CD4-positive, alpha-beta T cell treated with Interleukin-1 beta for 1 hour (primary cell): ENCODE measurements around the gene JPH4.
A peak's percentile ranks its signal among the peaks of the same experiment; 100 is the strongest.
"Not testable (repeated sequence)": the region's sequence is repeated elsewhere in the genome, so short reads cannot be mapped to it uniquely, and the experiment has no call there.

Experiments used
- DNase-seq, 2 donors: peaks; one replicate each; pipeline ENCODE4 v3.0.0-alpha.2; 2020 to 2022

The JPH4 gene

DNA sequence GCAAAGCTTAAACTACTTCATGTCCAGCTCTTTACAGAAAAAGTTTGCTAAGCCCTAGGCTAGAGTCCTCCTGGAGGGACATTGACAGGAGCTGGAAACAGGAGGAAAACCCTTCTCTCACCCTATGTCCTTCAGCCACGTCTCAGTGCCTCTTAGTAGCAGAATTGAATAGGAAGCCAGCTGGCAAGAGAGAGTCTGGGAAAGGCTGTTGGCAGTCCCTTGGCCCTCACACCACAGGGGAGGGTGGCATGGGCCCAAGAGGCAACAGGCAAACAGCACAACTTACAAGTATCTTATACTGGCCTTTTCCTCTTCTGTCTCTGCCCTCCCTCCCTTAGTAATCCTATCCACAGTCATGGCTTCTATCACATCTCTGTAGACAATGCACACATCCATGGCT lies 29.9 kb upstream of the JPH4 start:
- no peak for DNase-seq

DNA sequence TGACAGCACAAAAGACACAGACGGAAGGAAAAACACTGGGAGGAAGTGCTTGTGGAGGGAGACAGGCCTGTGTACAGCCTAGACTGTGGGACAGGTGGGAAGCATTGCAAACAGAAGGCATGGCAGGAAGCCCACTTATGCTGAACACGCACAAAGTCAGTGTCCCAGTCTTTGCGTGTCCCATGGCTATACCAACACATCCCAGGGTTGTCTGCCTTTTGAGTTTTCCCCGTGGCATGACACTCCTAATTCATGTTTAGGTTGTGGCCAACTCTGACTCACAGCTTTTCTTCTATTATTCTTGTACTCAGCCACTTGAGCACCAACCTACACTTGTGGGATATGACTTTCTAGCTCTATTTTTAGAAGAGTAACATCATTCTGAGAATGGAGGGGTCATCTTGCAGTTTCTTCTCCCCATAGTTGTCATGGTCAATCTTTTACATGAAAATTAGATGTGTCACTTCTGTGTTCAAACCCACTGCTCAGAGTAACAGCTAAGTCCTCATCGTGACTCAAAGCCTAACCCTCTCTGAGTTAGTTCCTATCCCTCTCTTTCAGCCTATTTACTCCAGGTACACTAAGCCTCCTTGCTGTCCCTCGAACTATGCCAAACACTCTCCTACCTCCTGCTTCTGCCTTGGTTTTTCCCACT lies 27.5 kb upstream of the JPH4 start:
- DNase-seq, result no peak

DNA sequence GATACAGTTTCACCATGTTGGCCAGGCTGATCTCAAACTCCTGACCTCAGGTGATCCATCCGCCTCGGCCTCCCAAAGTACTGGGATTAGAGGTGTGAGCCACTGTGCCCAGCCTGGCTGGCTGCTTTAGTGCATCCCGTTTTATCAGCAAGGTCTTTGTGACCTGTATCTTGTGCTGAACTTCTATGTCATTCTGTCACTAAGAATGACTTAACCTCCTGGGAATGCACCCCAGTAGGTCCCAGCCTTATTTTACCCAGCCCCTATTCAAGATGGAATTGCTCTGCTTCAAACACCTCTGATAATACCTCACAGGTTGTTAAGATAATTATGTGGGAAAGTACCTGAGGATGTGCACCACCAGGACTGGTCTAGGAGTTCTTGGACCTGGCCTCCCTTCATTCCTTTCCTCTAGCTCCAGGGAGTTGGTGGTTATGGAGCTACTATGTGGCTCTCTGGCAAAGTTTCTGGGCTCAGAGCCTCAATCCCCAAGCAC lies 26.1 kb upstream of the JPH4 start:
- no peak for DNase-seq

DNA sequence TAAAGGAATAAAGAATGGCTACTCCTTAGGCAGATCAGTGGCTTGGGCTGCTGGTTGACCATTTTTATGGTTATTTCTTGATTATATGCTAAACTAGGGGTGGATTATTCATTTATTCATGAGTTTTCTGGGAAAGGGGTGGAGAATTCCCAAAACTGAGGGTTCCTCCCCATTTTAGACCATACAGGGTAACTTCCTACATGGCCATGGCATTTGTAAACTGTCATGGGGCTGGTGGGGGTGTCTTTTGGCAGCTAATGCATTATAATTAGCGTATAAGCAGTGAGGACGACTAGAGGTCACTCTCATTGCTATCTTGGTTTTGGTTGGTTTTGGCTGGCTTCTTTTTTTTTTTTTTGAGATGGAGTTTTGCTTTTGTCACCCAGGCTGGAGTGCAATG lies 25.6 kb upstream of the JPH4 start:
- DNase-seq, result no peak

DNA sequence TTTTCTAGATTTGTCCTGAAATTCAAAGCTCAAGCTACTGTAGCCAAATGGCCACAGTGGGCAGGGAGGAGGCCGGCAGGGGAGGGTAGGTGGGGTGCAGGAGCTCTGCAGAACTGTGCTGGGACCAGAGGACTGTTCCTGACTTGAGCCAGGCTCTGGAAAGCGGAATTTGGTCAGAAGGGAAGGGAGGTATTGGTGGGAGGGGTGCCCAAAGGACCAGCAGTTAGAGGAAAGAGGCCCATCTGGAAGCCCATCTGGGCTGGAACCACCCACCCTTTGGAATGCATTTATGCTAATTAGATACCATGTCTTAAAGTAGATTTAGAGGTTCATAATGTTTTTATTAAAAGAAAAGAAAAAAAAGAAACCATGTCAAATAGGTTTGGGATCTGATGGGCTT lies 24.5 kb upstream of the JPH4 start:
- DNase-seq, result no peak

DNA sequence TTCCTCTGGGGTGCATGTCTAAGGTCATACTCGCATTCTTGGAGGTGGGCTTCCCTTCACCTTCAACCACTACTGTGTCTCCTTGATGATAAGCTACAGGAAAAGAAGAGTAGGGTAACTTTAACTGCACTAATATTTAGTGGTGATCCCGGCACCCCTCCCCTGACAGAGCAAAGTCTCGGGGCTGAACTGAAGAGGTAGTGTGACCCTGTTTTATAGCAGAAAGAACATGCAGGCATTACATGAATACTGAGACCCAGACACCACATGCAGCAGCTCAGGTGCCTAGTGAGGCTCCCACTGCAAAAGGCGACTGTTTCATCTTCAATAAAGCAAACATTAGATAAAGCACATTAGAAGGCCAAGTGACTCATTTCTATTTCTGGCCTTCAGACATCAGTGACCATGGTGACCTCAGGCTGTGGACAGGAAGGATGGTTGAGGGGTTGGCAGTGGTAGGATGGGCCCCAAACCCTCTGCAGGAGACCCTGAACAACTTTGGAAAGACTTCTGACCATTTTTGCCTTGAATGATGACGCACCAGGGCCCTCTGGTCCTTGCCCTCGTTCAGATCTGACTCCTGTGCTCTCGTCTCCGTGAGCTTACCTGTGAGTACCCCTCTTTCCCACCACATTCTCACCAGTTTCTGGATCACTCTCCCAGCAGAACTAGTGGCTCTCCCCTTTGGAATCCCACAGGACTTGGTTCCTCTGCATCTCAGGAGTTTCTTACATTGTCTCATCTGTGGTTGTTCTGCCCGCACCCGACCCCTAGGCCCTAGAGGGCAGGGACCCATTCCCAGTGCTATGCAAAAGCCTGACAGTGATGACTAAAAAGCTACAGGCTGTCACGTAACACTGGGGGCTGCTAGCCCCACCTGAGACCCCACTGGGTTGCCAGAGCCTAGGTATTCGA lies 23.8 kb upstream of the JPH4 start:
- DNase-seq, result no peak

DNA sequence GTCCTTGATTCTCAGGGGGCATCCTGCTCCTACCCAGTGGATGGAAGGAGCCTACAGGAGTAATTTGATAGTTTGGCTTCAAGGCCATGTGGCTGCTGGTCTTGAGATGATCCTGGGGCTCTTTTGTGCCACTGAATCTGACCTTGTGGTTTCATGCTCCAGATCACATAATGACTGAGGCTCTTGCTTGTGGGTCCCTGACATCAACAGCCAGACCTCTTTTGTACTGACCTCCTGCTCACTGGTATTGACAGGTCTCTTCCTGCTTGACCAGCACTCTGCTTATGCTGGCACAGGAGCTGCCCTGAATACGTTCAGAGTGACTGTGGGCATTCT lies 23.2 kb upstream of the JPH4 start:
- DNase-seq, result no peak

DNA sequence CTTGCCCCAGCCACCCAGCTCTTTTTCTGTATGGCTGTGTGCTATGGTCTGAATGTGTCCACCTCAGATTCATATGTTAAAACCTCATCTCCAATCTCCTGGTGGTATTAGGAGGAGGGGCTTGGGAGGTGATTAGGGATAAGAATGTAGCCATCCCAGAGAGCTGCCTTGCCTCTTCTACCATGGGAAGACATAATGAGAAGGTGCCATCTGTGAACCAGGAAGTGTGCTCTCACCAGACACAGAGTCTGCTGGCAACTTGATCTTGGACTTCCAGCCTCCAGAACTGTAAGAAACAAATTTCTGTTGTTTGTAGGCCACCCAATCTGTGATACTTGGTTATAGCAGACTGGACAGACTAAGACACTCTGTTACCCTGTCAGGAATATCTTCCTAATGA lies 22.8 kb upstream of the JPH4 start:
- DNase-seq, result no peak

DNA sequence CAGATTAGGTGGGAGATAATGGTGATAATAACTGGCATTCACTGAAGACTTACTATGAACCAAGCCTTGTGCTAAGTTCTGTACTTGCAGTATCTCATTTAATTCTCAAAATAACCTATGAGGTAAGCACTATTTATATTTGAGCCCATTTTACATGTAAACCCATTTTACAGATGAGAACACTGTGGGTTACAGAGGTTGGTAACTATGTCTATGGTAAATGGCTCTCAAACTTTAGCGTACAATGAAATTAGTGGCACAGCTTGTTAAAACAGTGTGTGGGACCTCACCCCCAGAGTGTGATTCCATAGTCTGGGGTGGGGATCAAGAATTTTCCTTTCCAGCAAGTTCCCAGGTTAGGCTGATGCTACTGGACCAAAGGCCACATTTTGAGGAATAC lies 22.2 kb upstream of the JPH4 start:
- no peak for DNase-seq

DNA sequence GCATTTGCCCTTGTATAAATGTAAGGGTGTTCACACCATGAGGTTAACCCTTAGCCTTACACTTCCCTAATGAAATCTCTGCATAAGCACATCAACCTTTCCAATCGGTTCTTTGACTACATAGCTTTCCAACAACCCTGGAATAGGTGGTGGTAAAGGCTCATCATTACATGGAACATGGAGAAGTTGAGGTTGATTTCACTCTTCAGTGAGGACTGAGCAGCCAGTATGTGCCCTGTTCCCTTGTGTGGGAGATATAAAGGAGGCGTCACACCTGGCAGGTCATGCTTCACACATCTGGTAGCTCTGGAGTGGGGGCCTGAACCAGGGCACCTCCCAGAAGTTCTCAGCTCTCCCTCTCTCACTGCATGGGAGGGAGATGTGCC lies 21.7 kb upstream of the JPH4 start:
- no peak for DNase-seq

DNA sequence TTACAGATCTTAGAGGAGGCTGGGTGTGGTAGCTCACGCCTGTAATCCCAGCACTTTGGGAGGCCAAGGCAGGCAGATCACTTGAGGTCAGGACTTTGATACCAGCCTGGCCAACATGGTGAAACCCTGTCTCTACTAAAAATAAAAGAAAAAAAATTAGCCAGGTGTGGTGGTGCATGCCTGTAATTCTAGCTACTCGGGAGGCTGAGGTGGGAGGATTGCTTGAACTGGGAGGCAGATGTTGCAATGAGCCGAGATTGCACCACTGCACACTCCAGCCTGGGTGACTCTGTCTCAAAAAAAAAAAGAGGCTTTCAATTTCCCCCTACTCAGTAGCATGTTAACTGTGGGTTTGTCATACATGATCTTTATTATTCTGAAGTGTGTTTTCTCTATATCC lies 15.6 kb upstream of the JPH4 start:
- DNase-seq, result not testable (repeated sequence)

DNA sequence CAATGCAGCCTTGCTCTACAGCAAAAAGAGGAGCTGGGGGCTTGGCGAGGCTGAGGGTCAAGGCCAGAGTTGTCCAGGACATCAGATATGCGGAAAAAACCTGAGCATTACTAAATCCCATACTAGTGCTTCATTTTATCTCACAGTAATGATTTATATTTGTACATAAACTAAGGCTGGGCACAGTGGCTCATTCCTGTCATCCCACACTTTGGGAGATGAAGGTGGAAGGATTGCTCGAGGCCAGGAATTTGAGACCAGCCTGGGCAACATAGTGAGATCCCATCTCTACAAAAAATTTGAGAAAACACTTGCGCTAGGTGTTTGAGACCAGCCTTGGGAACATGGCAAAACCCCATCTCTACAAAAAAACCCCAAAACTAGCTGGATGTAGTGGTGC lies 11.6 kb upstream of the JPH4 start:
- no peak for DNase-seq

DNA sequence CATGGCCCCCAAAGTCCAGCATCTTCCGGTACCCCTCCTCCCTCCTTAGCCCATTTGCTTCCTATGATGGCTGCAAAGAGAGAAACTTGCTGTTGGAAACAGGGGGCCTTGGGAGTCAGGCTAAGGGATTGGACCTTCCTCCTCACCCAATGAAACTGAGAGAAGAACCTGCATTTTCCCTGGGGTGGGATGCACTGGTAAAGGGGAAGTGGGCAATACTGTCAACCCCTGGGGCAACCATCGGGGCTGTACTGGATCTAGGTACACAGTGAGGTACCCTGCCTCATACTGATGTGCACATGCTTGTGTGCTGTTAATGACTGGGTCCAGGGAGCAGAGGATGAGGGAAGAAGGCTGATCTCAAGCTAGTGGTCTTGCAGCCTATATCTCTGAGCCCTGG lies 11.0 kb upstream of the JPH4 start:
- no peak for DNase-seq

DNA sequence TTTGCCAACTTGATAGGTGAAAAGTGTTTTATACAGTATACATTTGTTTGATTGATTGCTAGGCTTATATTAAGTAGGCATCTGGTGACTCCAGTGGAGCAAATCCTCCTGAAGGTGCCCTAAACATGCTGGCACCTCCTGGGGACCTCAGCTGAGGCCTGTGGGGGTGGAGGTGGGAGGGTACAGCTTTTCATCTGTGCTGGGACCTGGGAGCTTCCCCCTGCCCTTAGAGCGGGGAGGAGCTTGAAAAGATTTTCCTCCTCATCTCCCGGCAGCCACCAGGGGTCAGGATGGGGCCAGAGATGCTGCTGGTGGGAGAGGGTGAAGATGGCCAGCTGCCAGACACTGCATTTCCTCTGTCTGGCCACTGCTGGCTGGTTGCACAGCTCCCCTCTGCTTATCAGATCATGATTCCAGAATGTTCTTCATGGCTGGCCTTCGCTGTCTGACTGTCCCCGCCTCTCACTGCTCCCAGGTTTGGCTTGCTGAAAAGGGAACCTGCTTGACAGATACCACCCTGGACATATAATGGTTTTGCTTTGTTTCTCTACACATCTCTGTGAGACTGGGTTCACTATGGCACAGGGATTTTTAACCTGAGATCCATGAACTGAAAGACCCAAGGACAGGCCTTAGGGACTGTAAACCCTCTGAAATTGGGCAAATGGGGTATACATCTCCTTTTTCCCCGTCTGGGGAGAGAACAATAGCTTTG lies 10.5 kb upstream of the JPH4 start:
- peak; percentile 82 to 85 for DNase-seq

DNA sequence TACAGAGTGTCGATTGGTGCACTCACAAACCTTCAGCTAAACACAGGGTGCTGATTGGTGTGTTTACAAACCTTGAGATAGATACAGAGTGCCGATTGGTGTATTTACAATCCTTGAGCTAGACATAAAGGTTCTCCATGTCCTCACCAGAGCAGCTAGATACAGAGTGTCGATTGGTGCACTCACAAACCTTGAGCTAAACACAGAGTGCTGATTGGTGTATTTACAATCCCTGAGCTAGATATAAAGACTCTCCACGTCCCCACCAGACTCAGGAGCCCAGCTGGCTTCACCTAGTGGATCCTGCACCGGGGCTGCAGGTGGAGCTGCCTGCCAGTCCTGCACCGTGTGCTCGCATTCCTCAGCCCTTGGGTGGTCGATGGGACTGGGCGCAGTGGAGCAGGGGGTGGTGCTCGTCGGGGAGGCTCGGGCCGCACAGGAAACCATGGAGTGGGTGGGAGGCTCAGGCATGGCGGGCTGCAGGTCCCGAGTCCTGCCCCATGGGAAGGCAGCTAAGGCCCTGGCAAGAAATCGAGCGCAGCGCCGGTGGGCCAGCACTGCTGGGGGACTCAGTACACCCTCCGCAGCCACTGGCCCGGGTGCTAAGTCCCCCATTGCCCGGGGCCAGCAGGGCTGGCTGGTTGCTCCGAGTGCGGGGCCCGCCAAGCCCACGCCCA lies 6.1 kb upstream of the JPH4 start:
- DNase-seq, result not testable (repeated sequence)

DNA sequence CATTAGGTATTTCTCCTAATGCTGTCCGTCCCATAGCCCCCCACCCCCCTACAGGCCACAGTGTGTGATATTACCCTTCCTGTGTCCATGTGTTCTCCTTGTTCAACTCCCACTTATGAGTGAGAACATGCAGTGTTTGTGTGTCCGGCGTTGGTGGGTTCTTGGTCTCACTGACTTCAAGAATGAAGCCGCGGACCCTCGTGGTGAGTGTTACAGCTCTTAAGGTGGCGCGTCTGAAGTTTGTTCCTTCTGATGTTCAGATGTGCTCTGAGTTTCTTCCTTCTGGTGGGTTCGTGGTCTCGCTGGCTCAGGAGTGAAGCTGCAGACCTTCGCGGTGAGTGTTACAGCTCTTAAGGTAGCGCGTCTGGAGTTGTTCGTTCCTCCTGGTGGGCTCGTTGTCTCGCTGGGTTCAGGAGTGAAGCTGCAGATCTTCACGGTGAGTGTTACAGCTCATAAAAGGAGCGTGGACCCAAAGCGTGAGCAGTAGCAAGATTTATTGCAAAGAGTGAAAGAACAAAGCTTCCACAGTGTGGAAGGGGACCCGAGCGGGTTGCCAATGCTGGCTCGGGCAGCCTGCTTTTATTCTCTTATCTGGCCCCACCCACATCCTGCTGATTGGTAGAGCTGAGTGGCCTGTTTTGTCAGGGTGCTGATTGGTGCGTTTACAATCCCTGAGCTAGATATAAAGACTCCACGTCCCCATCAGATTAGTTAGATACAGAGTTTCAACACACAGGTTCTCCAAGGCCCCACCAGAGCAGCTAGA lies 5.4 kb upstream of the JPH4 start:
- not testable (repeated sequence) for DNase-seq

DNA sequence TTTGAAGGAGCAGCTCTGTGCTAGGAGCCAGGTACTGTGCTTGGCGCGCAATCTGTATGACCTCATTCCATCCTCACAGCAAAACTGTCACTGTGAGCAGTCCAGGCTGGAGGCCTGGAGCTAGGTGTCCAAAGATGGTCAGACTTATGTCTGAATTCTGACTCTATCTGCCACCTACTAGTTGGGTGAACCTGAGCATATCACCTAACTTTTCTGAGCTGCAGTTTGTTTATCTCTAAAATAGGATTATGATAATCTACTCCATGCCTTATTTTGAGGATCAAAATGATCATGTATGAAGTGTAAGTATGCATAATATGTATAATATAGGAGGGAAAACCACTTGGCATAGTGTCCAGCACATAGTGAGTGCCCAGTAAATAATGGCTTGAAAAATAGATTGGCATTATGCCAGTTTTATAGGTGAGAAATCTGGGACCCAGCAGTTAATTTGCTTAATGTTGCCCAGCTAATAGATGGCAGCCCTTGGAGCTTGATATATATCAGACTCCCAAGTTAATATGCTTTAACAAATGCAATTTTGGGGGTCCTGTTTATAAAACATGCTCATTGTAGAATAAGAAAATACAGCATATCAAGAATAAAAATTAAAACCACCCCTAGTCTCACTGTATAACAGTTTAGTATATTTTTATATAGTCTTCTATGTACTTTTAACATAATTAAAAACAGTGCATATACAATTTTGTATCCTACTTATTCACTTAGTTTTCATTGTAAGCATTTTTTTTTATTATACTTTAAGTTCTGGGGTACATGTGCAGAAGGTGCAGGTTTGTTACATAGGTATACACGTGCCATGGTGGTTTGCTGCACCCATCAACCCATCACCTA lies 4.5 kb upstream of the JPH4 start:
- DNase-seq, result no peak

DNA sequence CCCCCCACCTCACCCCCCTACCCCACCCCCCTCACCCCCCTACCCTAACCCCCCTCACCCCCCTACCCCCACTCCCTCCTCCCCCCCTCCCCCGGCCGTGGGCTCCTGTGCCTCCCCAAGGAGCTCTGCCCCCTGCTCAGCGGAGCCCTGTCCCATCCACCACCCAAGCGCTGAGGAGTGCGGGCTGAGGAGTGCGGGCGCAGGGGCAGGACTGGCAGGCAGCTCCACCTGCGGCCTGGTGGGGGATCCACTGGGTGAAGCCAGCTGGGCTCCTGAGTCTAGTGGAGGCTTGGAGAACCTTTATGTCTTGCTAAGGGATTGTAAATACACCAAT lies 2.3 kb upstream of the JPH4 start:
- DNase-seq, result no peak

DNA sequence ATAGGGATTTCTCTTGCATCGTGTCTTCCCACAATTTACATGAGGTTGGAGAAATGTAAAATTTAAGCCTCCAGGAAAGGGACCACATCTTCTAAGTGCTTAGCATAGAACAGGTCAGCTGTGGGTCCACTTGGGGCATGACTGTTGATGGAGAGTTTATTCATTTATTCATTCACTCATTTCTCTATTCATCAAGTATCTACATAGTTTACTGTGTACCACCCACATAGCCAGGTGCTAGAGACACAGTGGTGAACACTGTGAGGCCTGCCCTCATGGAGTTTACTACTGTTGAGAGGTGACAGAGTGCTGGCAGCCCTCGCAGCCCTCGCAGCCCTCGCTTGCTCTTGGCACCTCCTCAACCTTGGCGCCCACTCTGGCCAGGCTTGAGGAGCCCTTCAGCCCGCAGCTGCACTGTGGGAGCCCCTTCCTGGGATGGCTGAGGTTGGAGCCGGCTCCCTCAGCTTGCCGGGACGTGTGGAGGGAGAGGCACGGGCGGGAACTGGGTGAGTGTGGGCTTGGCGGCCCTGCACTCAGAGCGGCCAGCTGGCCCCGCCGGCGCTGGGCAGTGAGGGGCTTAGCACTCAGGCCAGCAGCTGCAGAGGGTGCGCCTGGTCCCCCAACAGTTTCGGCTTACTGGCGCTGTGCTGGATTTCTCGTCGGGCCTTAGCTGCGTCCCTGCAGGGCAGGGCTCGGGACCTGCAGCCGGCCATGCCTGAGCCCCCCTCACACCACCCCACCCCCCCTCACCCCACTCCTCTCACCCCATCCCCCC lies 1.7 kb upstream of the JPH4 start:
- DNase-seq, result no peak

DNA sequence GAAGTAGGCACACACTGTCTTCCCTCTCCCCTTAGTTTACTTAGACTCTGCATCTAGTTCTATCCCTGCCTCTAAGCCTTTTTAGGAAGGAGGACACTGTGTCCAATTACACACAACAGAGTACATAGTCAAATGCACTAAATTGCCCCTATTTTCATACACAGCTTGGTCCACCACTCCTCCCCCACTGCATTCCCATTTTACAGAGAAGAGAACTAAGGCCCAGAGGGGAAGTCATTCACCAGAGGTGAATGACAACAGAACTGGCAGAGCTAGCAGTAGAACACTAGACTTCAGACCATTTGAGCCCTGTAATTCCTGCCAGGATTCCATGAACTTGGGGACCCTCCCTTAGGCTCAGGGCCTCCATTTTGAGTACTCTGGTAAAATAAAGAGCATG lies 1.1 kb upstream of the JPH4 start:
- no peak for DNase-seq

DNA sequence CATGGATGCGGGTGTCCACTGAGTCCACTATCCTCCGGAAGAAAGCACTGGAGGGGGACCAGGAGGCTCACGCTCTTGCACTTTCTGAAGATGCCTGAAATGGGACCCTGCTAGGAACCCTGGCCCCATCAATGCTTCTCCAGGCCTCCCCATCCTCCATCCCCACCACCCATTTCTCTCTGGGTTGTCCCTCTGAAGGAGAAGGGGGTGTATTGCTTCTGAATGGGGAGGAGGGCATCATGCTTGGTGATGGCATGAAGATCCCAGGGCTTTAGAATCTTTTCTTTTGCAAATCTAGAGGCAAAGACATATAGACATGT lies 681 bp upstream of the JPH4 start:
- no peak for DNase-seq
